GM19099 (cell line): Measurements from ENCODE around the gene MMP23B.

Source experiments
- POLR2A ChIP-seq: IDR thresholded peaks from 3 replicates; pipeline ENCODE4 v1.6.1; 2011; ENCODE audit warnings: low read depth; ENCODE audit not compliant: insufficient read length; ENCODE audit errors: extremely low read depth

Gene MMP23B

DNA sequence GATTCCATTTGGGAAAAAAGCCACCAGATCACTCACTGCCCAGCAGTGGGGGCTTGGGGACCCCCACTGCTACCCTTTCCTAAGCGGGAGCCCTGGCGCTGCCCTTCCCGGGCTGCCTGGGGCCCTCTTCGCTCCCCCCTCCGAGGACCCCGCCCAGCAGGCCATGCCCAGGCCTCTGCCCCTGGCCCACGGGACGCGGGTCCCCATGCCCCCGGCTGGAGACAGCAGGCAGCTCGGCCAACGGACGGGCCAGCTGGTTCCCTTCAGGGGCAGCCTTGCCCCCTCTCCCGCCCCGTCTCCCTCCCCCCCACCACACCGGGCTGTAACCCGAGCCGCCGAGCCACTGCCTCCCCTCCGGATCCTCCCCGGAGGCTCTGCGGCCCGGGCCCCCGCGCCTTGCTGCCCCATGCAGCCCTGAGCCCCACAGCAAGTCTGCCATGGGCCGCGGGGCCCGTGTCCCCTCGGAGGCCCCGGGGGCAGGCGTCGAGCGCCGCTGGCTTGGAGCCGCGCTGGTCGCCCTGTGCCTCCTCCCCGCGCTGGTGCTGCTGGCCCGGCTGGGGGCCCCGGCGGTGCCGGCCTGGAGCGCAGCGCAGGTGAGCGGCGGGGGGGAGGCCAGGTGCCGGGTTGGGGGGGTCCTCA lies at the start of gene MMP23B:
Gene MMP23B, plus strand, starts transcription at position 392 of the 639 bp plus-strand sequence. Its CDS starts 46 bp downstream, at position 438.
- TF ChIP-seq POLR2A: no peak

- no peak for TF ChIP-seq POLR2A
Observed at GRCh38 chr1:1582585-1583346, 49.2 kb upstream of the MMP23B start.

DNA sequence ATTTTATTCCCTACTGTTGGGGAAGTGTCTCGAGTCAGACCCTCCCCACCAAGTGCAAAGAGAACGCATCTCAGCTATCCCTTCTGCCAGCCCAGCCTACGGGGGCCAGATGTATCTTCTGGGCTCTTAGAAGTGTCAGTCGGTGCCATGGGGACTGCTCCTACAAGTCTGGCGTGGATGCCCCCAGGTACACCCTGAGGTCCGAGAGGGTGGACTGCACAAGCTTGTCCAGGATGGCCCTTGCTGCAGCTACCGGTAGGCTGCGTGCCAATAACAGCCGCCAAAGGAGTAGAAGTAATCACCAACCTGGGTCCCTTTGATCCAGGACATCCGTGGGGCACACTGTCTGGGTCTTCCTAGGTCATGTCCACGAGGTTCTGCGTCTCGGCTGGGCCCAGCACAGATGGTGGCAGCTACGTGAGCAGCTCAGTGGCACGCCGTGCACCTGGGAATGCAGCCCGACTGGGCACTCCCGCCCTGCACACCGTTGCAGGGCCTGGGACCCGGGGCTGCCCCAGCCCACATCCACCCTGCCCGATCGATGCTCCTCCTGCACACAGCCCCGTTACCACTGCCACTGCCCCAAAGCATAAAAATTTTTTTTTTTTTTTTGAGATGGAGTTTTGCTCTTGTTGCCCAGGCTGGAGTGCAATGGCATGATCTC lies 48.5 kb upstream of the MMP23B start:
- no peak for TF ChIP-seq POLR2A

DNA sequence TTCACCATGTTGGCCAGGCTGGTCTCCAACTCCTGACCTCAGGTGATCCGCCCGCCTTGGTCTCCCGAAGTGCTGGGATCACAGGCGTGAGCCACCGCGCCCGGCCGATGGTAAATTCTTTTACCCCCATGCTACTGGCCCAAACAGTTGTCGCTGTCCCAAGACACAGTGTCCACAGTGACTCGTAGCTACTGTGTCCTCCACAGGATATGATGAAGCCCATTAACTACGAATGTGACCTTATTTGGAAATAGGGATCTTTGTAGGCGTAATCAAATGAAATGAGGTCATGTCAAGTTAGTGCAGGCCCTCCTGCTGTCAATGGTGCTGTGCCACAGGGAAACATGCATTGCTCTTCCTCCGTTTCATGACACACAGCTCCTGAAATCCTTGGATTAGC lies 40.5 kb upstream of the MMP23B start:
- TF ChIP-seq POLR2A: no peak

GRCh38 chr1:1593834-1594601 lies 38.0 kb upstream of the MMP23B start:
- no peak for TF ChIP-seq POLR2A

GRCh38 chr1:1594602-1595260 lies 37.2 kb upstream of the MMP23B start:
- TF ChIP-seq POLR2A: no peak

GRCh38 chr1:1596493-1597274 lies 35.3 kb upstream of the MMP23B start:
- TF ChIP-seq POLR2A: no peak

DNA sequence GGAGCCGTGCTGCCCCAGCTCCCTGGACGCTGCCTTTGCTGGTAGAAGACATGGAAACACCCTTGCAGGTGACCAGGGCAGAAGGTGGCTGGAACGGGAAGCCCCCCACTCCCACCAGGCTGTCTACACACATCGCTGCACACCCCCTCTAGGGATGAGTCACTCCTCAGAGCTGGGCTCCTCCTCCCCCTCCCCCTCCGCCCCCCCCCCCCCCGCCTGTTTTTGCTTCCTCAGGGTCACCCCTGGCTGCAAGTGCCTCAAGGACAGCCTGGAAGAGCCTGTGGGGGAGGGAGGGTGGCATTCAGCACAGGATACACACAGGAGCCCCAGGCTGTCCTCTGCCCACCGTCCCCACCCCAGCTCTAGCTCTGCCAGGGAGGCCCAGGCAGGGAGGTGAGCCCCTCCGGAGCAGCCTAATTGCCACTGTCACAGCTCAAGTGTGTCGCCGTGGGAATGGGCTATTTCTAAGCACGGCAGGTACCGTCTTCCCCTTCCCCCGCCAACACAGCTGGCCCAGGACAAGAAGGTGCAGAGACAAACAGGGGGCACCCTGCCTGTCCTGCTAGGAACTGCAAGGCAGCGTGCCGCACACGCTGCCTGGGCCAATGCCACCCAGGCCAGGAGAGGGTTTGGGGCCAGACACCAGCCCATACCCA lies 34.6 kb upstream of the MMP23B start:
- TF ChIP-seq POLR2A: no peak

DNA sequence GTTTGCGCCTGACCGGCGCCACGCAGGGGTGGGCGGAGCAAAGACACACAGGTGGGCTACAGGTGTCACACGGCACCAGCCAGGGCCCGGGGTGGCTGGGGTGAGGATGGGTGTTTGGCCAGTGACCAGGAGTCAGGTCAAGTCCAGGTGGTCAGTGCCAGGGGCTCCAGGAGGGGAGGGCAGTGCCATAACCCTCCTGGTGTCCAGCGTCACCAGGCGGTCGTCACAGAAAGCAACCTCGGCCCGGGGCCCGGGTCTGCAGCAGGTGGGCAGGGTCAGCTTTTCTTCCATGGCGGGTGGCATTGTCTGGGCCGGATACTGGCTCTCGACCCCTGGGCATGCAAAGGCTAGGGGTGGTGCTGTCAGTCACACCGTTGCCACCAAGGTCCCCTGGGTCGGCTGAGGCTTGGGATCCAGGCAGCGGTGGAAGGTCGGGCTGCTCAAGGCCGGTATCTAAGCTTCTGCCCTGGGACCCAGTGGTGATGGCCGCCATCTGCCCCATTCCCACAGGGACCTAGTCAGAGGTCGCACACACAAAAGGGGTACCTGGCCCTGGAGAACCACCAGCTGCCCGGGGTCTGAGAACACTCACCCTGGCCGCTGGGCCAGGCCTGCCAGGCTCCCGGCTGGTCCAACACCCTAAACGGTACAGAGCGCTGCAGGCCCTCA lies 33.8 kb upstream of the MMP23B start:
- TF ChIP-seq POLR2A: no peak

- TF ChIP-seq POLR2A: no peak
Observed at GRCh38 chr1:1598720-1599029, 33.3 kb upstream of the MMP23B start.

- TF ChIP-seq POLR2A: no peak
Observed at GRCh38 chr1:1599030-1599934, 32.7 kb upstream of the MMP23B start.

DNA sequence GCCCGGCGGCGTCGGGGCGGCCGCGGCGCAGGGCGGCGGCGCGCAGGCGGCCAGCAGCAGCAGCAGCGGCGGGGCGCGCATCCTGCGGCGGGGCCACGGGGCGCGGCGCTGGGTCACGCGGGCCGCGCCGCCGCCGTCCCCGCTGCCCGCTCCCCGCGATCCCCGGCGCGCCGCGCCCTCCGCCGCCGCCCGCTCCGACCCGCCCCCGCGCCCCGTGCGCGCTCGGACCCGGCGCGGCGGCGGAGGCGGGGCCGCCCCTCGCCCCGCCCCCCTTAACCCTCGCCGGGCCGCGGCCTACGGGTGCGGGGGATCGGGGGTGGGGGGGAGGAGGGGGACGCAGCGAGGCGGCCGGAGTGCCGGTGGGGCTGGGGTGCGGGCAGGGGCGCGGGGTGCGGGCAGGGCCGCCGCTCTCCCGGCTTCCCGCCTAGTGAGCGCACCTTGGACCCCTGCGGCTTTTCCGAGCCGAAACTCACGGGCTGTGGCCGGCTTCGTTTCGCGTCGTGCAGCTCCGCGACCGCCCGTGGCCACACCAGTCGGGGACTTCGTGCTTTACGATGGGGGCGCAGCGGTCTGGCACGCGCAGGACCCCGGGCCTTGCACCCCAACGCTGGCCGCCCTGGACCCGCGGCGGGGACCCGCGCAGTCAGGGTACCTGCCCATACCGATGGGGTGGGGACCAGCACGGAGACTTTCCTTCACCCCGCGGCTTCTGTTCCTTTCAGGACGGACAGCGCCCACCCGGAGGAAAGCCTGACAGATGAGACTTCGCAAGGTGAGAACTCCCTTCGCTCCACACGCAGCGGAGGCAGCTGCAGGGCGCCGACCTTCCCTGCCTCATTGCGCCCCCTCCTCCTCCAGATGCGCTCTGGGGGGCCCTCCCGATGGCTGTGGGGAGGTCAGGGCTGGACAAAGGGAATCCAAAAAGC lies 31.8 kb upstream of the MMP23B start, which contains the start of gene FNDC10:
Gene FNDC10, minus strand, starts transcription at position 201 of the 926 bp plus-strand sequence. Its CDS starts 120 bp downstream, at position 81.
- TF ChIP-seq POLR2A: no peak
